Globus pallidus (tissue), 1 donor: ENCODE data around the gene NCKIPSD.
"Not testable (repeated sequence)": the region's sequence is repeated elsewhere in the genome, so short reads cannot be mapped to it uniquely, and the experiment has no call there.

Experiments used
- DNase-seq: peaks from one replicate; pipeline ENCODE4 v3.0.0-alpha.2; 2015; ENCODE audit warnings: low spot score

Gene NCKIPSD

GRCh38 chr3:48685603-48686511, at the start of gene NCKIPSD:
Gene NCKIPSD, minus strand, starts transcription at chr3:48685915. Its CDS starts 108 bp downstream, at chr3:48685807.
- peak; percentile 81 for DNase-seq

GRCh38 chr3:48735075-48735767, 49.5 kb upstream of the NCKIPSD start:
- not testable (repeated sequence) for DNase-seq

GRCh38 chr3:48734541-48734940, 48.8 kb upstream of the NCKIPSD start:
- DNase-seq, result not testable (repeated sequence)

- DNase-seq, result not testable (repeated sequence)
Measured at GRCh38 chr3:48733752-48734518, 48.2 kb upstream of the NCKIPSD start.

GRCh38 chr3:48727511-48727910, 41.8 kb upstream of the NCKIPSD start:
- DNase-seq, result no peak

- DNase-seq, result not testable (repeated sequence)
Measured at GRCh38 chr3:48725185-48725855, 39.6 kb upstream of the NCKIPSD start.

GRCh38 chr3:48723725-48724124, 38.0 kb upstream of the NCKIPSD start:
- DNase-seq, result no peak

- not testable (repeated sequence) for DNase-seq
Measured at GRCh38 chr3:48723293-48723692, 37.6 kb upstream of the NCKIPSD start.

- peak; percentile 98 for DNase-seq
Measured at GRCh38 chr3:48716982-48717746, 31.4 kb upstream of the NCKIPSD start, which contains the start of gene IP6K2. Gene IP6K2, minus strand, starts transcription at chr3:48717221. Its CDS starts 21,930 bp downstream, at chr3:48695291.

- DNase-seq, result no peak
Measured at GRCh38 chr3:48716508-48716981, 30.8 kb upstream of the NCKIPSD start.

GRCh38 chr3:48715174-48715800, 29.6 kb upstream of the NCKIPSD start:
- DNase-seq, result no peak

GRCh38 chr3:48711727-48712126, 26.0 kb upstream of the NCKIPSD start:
- no peak for DNase-seq

GRCh38 chr3:48709051-48709461, 23.3 kb upstream of the NCKIPSD start:
- no peak for DNase-seq

- DNase-seq, result no peak
Measured at GRCh38 chr3:48708481-48708889, 22.8 kb upstream of the NCKIPSD start.

- DNase-seq, result no peak
Measured at GRCh38 chr3:48707157-48707556, 21.4 kb upstream of the NCKIPSD start.

GRCh38 chr3:48702320-48702920, 16.7 kb upstream of the NCKIPSD start:
- no peak for DNase-seq

- no peak for DNase-seq
Measured at GRCh38 chr3:48700731-48701405, 15.2 kb upstream of the NCKIPSD start.

GRCh38 chr3:48698891-48699290, 13.2 kb upstream of the NCKIPSD start:
- no peak for DNase-seq

GRCh38 chr3:48697952-48698351, 12.2 kb upstream of the NCKIPSD start:
- no peak for DNase-seq
